ENCODE results near the gene DOCK3. TPM values are rescaled to one million over a fixed set of nuclear protein-coding genes. Genes with fewer than 3 reads are reported as not detected.
"Not testable (repeated sequence)": the region's sequence is repeated elsewhere in the genome, so short reads cannot be mapped to it uniquely, and the experiment has no call there.

Gene DOCK3
- total RNA-seq, 1 experiment from 2014 or later: 0.15 TPM

- ATAC-seq (no peak), DNase-seq (peak; percentile 19)
- no peak overlapping the region for H3K4me3 ChIP-seq (ENCODE audit: low read length)
- ChIA-PET CTCF (no interaction called here), POLR2A (ENCODE audit: unreplicated experiment) (no interaction called here)
- H3K4me2 ChIP-seq (ENCODE audit: low read length): no peak overlapping the region
- H3K79me2 ChIP-seq (ENCODE audit: low read length): no peaks in the 10 kb centered on the region
- no peaks in the 10 kb centered on the region for H3F3A ChIP-seq (ENCODE audit: low read length, unreplicated experiment)
- no peaks in the 10 kb centered on the region for H3K4me1 ChIP-seq (ENCODE audit: insufficient read depth, low read length)
- H2AFZ ChIP-seq (ENCODE audit: low read length): no peak overlapping the region
- H3K27ac ChIP-seq (ENCODE audit: low read length): no peak overlapping the region
- no peaks in the 10 kb centered on the region for H3K9me3 ChIP-seq (ENCODE audit: low read length)
- no peaks in the 10 kb centered on the region for H3K9me2 ChIP-seq (replicated peaks; ENCODE audit: low read length)
- peaks cover 10% of the 10 kb centered on the region; the same call in 1 of the 2 replicates for H3K27me3 ChIP-seq (ENCODE audit: low read length)
- BruUV-seq (replicated peaks): no TSS peak
- no peaks in the 10 kb centered on the region for H3K36me3 ChIP-seq (ENCODE audit: low read depth, low read length)
- TF ChIP-seq EZH2 (IDR thresholded peaks at IDR 0.05; ENCODE audit: low read length, unreplicated experiment) (no peak), EZH2phosphoT487 (IDR thresholded peaks at IDR 0.05; ENCODE audit: borderline replicate concordance, low read length) (no peak)
- TF ChIP-seq, protein P1, sequence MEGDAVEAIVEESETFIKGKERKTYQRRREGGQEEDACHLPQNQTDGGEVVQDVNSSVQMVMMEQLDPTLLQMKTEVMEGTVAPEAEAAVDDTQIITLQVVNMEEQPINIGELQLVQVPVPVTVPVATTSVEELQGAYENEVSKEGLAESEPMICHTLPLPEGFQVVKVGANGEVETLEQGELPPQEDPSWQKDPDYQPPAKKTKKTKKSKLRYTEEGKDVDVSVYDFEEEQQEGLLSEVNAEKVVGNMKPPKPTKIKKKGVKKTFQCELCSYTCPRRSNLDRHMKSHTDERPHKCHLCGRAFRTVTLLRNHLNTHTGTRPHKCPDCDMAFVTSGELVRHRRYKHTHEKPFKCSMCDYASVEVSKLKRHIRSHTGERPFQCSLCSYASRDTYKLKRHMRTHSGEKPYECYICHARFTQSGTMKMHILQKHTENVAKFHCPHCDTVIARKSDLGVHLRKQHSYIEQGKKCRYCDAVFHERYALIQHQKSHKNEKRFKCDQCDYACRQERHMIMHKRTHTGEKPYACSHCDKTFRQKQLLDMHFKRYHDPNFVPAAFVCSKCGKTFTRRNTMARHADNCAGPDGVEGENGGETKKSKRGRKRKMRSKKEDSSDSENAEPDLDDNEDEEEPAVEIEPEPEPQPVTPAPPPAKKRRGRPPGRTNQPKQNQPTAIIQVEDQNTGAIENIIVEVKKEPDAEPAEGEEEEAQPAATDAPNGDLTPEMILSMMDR (conservative IDR thresholded peaks at IDR 0.05; ENCODE audit: low read depth, low read length): no peak
- H3K9ac ChIP-seq (ENCODE audit: low read length): no peak overlapping the region
- no peaks in the 10 kb centered on the region for H4K20me1 ChIP-seq (ENCODE audit: low read length)
- intact Hi-C loops (cut with micrococcal nuclease): no loop called here
These were observed 523.8 kb downstream of the DOCK3 start for GRCh38 chr3:51198477-51198876.

- H3K4me2 ChIP-seq (ENCODE audit: low read length); H3K27me3 ChIP-seq (ENCODE audit: low read length); H3K9me2 ChIP-seq (replicated peaks; ENCODE audit: low read length); H3K9ac ChIP-seq (ENCODE audit: low read length); ATAC-seq; CTCF ChIA-PET; H3K27ac ChIP-seq (ENCODE audit: low read length); POLR2A ChIA-PET (ENCODE audit: unreplicated experiment); H3K79me2 ChIP-seq (ENCODE audit: low read length); H3K36me3 ChIP-seq (ENCODE audit: low read depth, low read length); H3F3A ChIP-seq (ENCODE audit: low read length, unreplicated experiment); DNase-seq; H3K4me1 ChIP-seq (ENCODE audit: insufficient read depth, low read length); H3K4me3 ChIP-seq (ENCODE audit: low read length); H2AFZ ChIP-seq (ENCODE audit: low read length); BruUV-seq (replicated peaks); H4K20me1 ChIP-seq (ENCODE audit: low read length); H3K9me3 ChIP-seq (ENCODE audit: low read length); intact Hi-C loops (cut with micrococcal nuclease): not testable (repeated sequence)
These were observed 524.6 kb downstream of the DOCK3 start for GRCh38 chr3:51199296-51199695.

DNA sequence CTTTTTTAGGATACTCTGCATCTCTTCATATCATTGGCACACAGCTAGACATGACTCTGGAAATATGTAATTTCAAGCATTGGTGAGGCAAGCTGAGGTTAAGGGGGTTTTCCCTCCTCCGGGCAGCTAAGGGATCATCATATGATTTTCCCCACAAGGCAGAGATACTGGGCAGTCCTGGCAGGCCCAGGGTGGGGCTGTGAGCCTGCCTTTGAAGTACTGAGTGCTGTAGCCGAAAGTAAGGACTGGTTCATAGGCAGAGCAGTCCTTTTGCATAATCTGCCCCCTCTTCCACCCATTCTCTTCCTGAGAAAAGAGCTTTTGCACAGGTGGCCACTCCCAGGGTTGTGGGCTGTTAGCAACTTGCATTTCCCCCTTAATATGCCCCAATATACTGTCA is 541.6 kb downstream of the DOCK3 start:
- H4K20me1 ChIP-seq (ENCODE audit: low read length): no peaks in the 10 kb centered on the region
- BruUV-seq (replicated peaks): no TSS peak
- DNase-seq: no peak
- H2AFZ ChIP-seq (ENCODE audit: low read length): no peak overlapping the region
- TF ChIP-seq EZH2phosphoT487 (IDR thresholded peaks at IDR 0.05; ENCODE audit: borderline replicate concordance, low read length) (no peak), EZH2 (IDR thresholded peaks at IDR 0.05; ENCODE audit: low read length, unreplicated experiment) (no peak)
- TF ChIP-seq, protein P1 (conservative IDR thresholded peaks at IDR 0.05; ENCODE audit: low read depth, low read length): no peak
- CTCF ChIA-PET: interaction anchor here (0.6 kb wide), 1 partner anchor 74 kb away, joined by 5 read pairs; no protein-coding TSS in a partner anchor
- intact Hi-C loops (cut with micrococcal nuclease): no loop called here
- no peak overlapping the region for H3K9ac ChIP-seq (ENCODE audit: low read length)
- no peaks in the 10 kb centered on the region for H3K9me2 ChIP-seq (replicated peaks; ENCODE audit: low read length)
- no peak for ATAC-seq
- no peak overlapping the region for H3K4me3 ChIP-seq (ENCODE audit: low read length)
- H3K79me2 ChIP-seq (ENCODE audit: low read length): no peaks in the 10 kb centered on the region
- H3K4me2 ChIP-seq (ENCODE audit: low read length): no peak overlapping the region
- no peaks in the 10 kb centered on the region for H3K36me3 ChIP-seq (ENCODE audit: low read depth, low read length)
- H3F3A ChIP-seq (ENCODE audit: low read length, unreplicated experiment): no peaks in the 10 kb centered on the region
- no peak overlapping the region for H3K27ac ChIP-seq (ENCODE audit: low read length)
- H3K4me1 ChIP-seq (ENCODE audit: insufficient read depth, low read length): no peaks in the 10 kb centered on the region
- H3K27me3 ChIP-seq (ENCODE audit: low read length): peaks cover 38% of the 10 kb centered on the region
- H3K9me3 ChIP-seq (ENCODE audit: low read length): no peaks in the 10 kb centered on the region
- POLR2A ChIA-PET (ENCODE audit: unreplicated experiment): no interaction called here

All from PC-3 (cell line).